HL-60 (cell line): Measurements from ENCODE around the gene RIF1.

Experiments
- DNase-seq, 2 experiments: peaks; one replicate each; pipeline ENCODE4 v3.0.0-alpha.2; 2010 to 2020; ENCODE audit warnings: low read depth in 1 of 2, low spot score in 1 of 2
- H3K27ac ChIP-seq: fragments of 250-450 bp; sonication (Bioruptor Pico); replicated peaks from 2 replicates; pipeline ENCODE4 v1.5.1; 2020; ENCODE audit warnings: mild to moderate bottlenecking, moderate library complexity
- H3K27me3 ChIP-seq: fragments of 250-450 bp; sonication (Bioruptor Pico); 2 replicates; pipeline ENCODE4 v1.5.1; 2021; ENCODE audit warnings: mild to moderate bottlenecking, moderate library complexity; ENCODE audit not compliant: insufficient read depth, poor library complexity, severe bottlenecking
- H3K4me3 ChIP-seq: replicated peaks from 2 replicates; pipeline ENCODE4 v1.5.1; 2011; ENCODE audit warnings: mild to moderate bottlenecking, control low read depth, low read length; ENCODE audit not compliant: insufficient read depth
- CTCF ChIP-seq: IDR thresholded peaks from one replicate; pipeline ENCODE4 v1.5.1; 2011; ENCODE audit warnings: low read length, control low read depth, inconsistent platforms; ENCODE audit not compliant: insufficient read depth
- GABPA ChIP-seq: IDR thresholded peaks from 2 replicates; pipeline ENCODE4 v1.6.1; 2012; ENCODE audit warnings: low read depth
- POLR2AphosphoS5 ChIP-seq: IDR thresholded peaks from 2 replicates; pipeline ENCODE4 v1.6.1; 2012; ENCODE audit warnings: low read depth
- REST ChIP-seq: IDR thresholded peaks from 2 replicates; pipeline ENCODE4 v1.6.1; 2012; ENCODE audit warnings: low read depth; ENCODE audit not compliant: insufficient replicate concordance
- SPI1 ChIP-seq: IDR thresholded peaks from 2 replicates; pipeline ENCODE4 v1.6.1; 2012; ENCODE audit warnings: low read depth, mild to moderate bottlenecking, borderline replicate concordance

RIF1 gene

DNA sequence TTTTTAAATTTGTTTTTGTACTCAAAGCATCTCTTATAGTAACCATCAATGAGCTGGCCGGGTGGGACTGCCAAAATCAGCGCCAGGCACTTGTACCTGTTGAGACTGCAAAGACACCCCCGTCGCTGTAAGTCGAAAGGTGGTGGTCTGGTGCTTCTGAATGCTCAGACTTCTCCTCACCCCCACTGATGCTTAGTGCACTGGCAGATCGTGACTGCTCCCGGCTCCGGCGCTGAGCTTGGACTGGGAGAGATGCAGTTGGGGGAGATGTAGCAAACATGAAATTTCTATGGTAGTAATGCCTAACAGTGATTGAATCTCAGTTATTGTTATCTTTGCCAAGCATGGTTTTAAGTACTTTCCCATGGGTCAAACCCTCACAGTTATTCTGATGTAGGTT is 80.6 kb downstream of the RIF1 start:
- TF ChIP-seq REST (no peak), POLR2AphosphoS5 (no peak), CTCF (no peak), GABPA (no peak), SPI1 (no peak)
- H3K4me3 ChIP-seq, result no peak overlapping the region
- H3K27me3 ChIP-seq, result no peaks in the 10 kb centered on the region

GRCh38 chr2:151491496-151491895 is 81.8 kb downstream of the RIF1 start:
- DNase-seq, result no peak
- Histone ChIP-seq H3K27me3 (no peaks in the 10 kb centered on the region), H3K4me3 (no peak overlapping the region), H3K27ac (no peak overlapping the region)
- TF ChIP-seq GABPA (no peak), REST (no peak), SPI1 (no peak), CTCF (no peak), POLR2AphosphoS5 (no peak)

More for the DNA sequence above, 80.6 kb downstream of the RIF1 start:
- no peak for DNase-seq
- no peak overlapping the region for H3K27ac ChIP-seq

- Histone ChIP-seq H3K27me3 (no peaks in the 10 kb centered on the region), H3K27ac (no peak overlapping the region), H3K4me3 (no peak overlapping the region)
- no peak for DNase-seq
- TF ChIP-seq POLR2AphosphoS5, result no peak
- no peak for TF ChIP-seq SPI1
- no peak for TF ChIP-seq CTCF
- no peak for TF ChIP-seq REST
- no peak for TF ChIP-seq GABPA
Measured at GRCh38 chr2:151498178-151498577, 88.5 kb downstream of the RIF1 start.
